HepG2 (cell line): ENCODE measurements around the gene STK25. TPM values are rescaled to one million over a fixed set of nuclear protein-coding genes. Genes with fewer than 3 reads are reported as not detected.
A peak's percentile ranks its signal among the peaks of the same experiment; 100 is the strongest.

Experiments
- AGO2 ChIP-seq: fragments of 200-400 bp; formaldehyde crosslinking; optimal IDR thresholded peaks from 2 replicates; pipeline ENCODE3; 2017; ENCODE audit warnings: mild to moderate bottlenecking, low read depth, low read length, moderate library complexity
- AHR ChIP-seq: IDR thresholded peaks from 2 replicates; pipeline ENCODE4 v1.6.1; 2018; ENCODE audit warnings: missing genetic modification reagents, missing compliant biosample characterization
- ASH2L ChIP-seq: fragments of 300-600, 200-600 bp; sonication (generic); IDR thresholded peaks from 2 replicates; pipeline ENCODE4 v1.7.0; 2017; ENCODE audit warnings: low read depth, mild to moderate bottlenecking, moderate library complexity, mixed read lengths, low read length; ENCODE audit not compliant: insufficient read length
- RFX5 ChIP-seq: IDR thresholded peaks from 2 replicates; pipeline ENCODE4 v1.6.1; 2011; ENCODE audit warnings: low read depth, low read length, improper control_type of control experiment
- SMC3 ChIP-seq: IDR thresholded peaks from 2 replicates; pipeline ENCODE4 v1.6.1; 2011; ENCODE audit warnings: low read length, improper control_type of control experiment
- polyA plus RNA-seq, 8 experiments: library from polyadenylated mRNA; depleted of rRNA in 3 of 8; stranded (reverse) in 7 of 8; unstranded in 1 of 8; fragments of >200 nt; fragmentation: Illumina TruSeq in 4 of 8; extraction: Trizol in 4 of 8; gene quantifications; 2 replicates each; pipeline versions ENCODE4 v1.2.1 to v1.2.3, GENCODE V29; 2011 to 2016; ENCODE audit warnings: low read depth in 4 of 8, missing spikeins in 1 of 8, mixed read lengths in 1 of 8; ENCODE audit not compliant: insufficient read depth in 1 of 8
- total RNA-seq, 5 experiments: library from RNA; depleted of rRNA; stranded (reverse); fragments of >200 nt; fragmentation: Illumina TruSeq; extraction: Trizol; gene quantifications; 2 replicates each; pipeline ENCODE4 v1.2.3, GENCODE V29; 2016; ENCODE audit warnings: low read depth in 1 of 5
- TF ChIP-seq, protein P1 (sequence below): sonication (generic); formaldehyde crosslinking; IDR thresholded peaks from 2 replicates; pipeline ENCODE4 v1.4.0; 2020; ENCODE audit warnings: mild to moderate bottlenecking, missing genetic modification reagents
- TF ChIP-seq, protein P2 (sequence below): sonication (generic); formaldehyde crosslinking; IDR thresholded peaks from 2 replicates; pipeline ENCODE4 v1.5.0; 2020; ENCODE audit warnings: mild to moderate bottlenecking, missing genetic modification reagents, borderline replicate concordance

STK25 gene
- total and polyA plus RNA-seq, 2 of the 13 experiments (the other 11 are each of a cell fraction or from before 2014, with no cell fraction given) = 177 to 481 TPM

DNA sequence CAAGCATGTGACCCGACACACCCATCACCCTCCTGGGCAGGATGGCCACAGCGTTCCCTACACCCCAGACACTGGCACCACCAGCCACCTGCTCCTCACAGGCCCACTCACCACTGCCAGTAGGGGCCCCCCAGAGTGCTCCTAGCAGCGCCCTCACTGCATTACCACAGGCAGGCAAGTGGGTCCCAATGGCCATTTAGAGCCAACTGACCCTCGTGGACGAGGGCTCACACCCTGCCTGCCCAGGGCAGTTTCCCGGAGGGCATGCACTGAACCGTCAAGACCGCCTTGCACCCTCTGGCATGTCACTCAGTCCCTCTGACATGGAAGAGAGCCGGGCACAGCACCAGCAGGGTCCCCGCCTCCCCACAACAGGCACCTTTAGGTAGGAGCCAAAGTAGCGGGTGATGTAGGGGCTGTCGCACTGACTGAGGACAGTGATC is 7.3 kb downstream of the STK25 start (continued):
- TF ChIP-seq, protein P1, sequence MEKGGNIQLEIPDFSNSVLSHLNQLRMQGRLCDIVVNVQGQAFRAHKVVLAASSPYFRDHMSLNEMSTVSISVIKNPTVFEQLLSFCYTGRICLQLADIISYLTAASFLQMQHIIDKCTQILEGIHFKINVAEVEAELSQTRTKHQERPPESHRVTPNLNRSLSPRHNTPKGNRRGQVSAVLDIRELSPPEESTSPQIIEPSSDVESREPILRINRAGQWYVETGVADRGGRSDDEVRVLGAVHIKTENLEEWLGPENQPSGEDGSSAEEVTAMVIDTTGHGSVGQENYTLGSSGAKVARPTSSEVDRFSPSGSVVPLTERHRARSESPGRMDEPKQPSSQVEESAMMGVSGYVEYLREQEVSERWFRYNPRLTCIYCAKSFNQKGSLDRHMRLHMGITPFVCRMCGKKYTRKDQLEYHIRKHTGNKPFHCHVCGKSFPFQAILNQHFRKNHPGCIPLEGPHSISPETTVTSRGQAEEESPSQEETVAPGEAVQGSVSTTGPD (CRISPR knock-in tag) = no peak
- TF ChIP-seq AHR = no peak
- peak; percentile 87 for TF ChIP-seq AGO2
- no peak for TF ChIP-seq ASH2L
- TF ChIP-seq RFX5 = no peak
- TF ChIP-seq, protein P2, sequence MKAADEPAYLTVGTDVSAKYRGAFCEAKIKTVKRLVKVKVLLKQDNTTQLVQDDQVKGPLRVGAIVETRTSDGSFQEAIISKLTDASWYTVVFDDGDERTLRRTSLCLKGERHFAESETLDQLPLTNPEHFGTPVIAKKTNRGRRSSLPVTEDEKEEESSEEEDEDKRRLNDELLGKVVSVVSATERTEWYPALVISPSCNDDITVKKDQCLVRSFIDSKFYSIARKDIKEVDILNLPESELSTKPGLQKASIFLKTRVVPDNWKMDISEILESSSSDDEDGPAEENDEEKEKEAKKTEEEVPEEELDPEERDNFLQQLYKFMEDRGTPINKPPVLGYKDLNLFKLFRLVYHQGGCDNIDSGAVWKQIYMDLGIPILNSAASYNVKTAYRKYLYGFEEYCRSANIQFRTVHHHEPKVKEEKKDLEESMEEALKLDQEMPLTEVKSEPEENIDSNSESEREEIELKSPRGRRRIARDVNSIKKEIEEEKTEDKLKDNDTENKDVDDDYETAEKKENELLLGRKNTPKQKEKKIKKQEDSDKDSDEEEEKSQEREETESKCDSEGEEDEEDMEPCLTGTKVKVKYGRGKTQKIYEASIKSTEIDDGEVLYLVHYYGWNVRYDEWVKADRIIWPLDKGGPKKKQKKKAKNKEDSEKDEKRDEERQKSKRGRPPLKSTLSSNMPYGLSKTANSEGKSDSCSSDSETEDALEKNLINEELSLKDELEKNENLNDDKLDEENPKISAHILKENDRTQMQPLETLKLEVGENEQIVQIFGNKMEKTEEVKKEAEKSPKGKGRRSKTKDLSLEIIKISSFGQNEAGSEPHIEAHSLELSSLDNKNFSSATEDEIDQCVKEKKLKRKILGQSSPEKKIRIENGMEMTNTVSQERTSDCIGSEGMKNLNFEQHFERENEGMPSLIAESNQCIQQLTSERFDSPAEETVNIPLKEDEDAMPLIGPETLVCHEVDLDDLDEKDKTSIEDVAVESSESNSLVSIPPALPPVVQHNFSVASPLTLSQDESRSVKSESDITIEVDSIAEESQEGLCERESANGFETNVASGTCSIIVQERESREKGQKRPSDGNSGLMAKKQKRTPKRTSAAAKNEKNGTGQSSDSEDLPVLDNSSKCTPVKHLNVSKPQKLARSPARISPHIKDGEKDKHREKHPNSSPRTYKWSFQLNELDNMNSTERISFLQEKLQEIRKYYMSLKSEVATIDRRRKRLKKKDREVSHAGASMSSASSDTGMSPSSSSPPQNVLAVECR (CRISPR knock-in tag) = no peak
- TF ChIP-seq SMC3 = no peak
- TF ChIP-seq, all 625 proteins: peak for 3
